HepG2 (cell line): ENCODE measurements around the gene RAB40C. TPM values are rescaled to one million over a fixed set of nuclear protein-coding genes. Genes with fewer than 3 reads are reported as not detected.

Experiments used
- AHR ChIP-seq: IDR thresholded peaks from 2 replicates; pipeline ENCODE4 v1.6.1; 2018; ENCODE audit warnings: missing genetic modification reagents, missing compliant biosample characterization
- ATF1 ChIP-seq: IDR thresholded peaks from 2 replicates; pipeline ENCODE4 v1.6.1; 2016; ENCODE audit warnings: mild to moderate bottlenecking, control low read depth
- BORCS8-MEF2B ChIP-seq: sonication (generic); formaldehyde crosslinking; IDR thresholded peaks from 2 replicates; pipeline ENCODE4 v1.8.0; 2022; ENCODE audit warnings: mild to moderate bottlenecking, missing genetic modification reagents
- DBP ChIP-seq: sonication (generic); formaldehyde crosslinking; IDR thresholded peaks from 2 replicates; pipeline ENCODE4 v1.4.0; 2020; ENCODE audit warnings: missing genetic modification reagents; ENCODE audit errors: not compliant biosample characterization
- FIP1L1 ChIP-seq: fragments of 200-400 bp; formaldehyde crosslinking; IDR thresholded peaks from 2 replicates; pipeline ENCODE4 v1.6.1; 2018; ENCODE audit warnings: low read depth, mild to moderate bottlenecking, low read length, moderate library complexity, borderline replicate concordance; ENCODE audit not compliant: insufficient read depth
- KLF16 ChIP-seq, 2 experiments: sonication (generic) in 1 of 2; formaldehyde crosslinking in 1 of 2; IDR thresholded peaks; 2 replicates each; pipeline versions ENCODE4 v1.6.1 to v1.8.0; 2016 to 2023; ENCODE audit warnings: missing genetic modification reagents in 2 of 2, missing compliant biosample characterization in 1 of 2
- KMT2B ChIP-seq: IDR thresholded peaks from 2 replicates; pipeline ENCODE4 v1.6.1; 2016; ENCODE audit warnings: missing genetic modification reagents, missing compliant biosample characterization
- MED8 ChIP-seq: sonication (generic); formaldehyde crosslinking; IDR thresholded peaks from 2 replicates; pipeline ENCODE4 v1.8.1; 2023; ENCODE audit warnings: mild to moderate bottlenecking, missing genetic modification reagents; ENCODE audit not compliant: insufficient replicate concordance
- MTA1 ChIP-seq: sonication (generic); formaldehyde crosslinking; IDR thresholded peaks from 2 replicates; pipeline ENCODE4 v1.4.0; 2020; ENCODE audit warnings: missing genetic modification reagents, mild to moderate bottlenecking, borderline replicate concordance
- NFYC ChIP-seq: IDR thresholded peaks from 2 replicates; pipeline ENCODE4 v1.6.1; 2016; ENCODE audit warnings: missing genetic modification reagents, missing compliant biosample characterization
- POGZ ChIP-seq: sonication (generic); formaldehyde crosslinking; IDR thresholded peaks from 2 replicates; pipeline ENCODE4 v1.4.0; 2020; ENCODE audit warnings: mild to moderate bottlenecking, missing genetic modification reagents
- PPARG ChIP-seq: conservative IDR thresholded peaks from 2 replicates; pipeline ENCODE4 v1.6.1; 2016; ENCODE audit warnings: missing biosample characterization, missing genetic modification reagents
- PRMT3 ChIP-seq: sonication (generic); formaldehyde crosslinking; IDR thresholded peaks from 2 replicates; pipeline ENCODE4 v1.8.1; 2022; ENCODE audit warnings: low read depth, mild to moderate bottlenecking, moderate library complexity, missing genetic modification reagents, borderline replicate concordance
- RARA ChIP-seq: IDR thresholded peaks from 2 replicates; pipeline ENCODE4 v1.6.1; 2016; ENCODE audit warnings: missing genetic modification reagents, missing compliant biosample characterization
- RBM22 ChIP-seq: fragments of 200-400 bp; formaldehyde crosslinking; optimal IDR thresholded peaks from 2 replicates; pipeline ENCODE3; 2017; ENCODE audit warnings: mild to moderate bottlenecking, low read length, moderate library complexity
- RELA ChIP-seq: sonication (generic); formaldehyde crosslinking; IDR thresholded peaks from 2 replicates; pipeline ENCODE4 v1.4.0; 2020; ENCODE audit warnings: missing genetic modification reagents
- SIN3B ChIP-seq: fragments of 150-350 bp; IDR thresholded peaks from 2 replicates; pipeline ENCODE4 v1.6.1; 2014; ENCODE audit warnings: low read length
- SKIL ChIP-seq: sonication (generic); formaldehyde crosslinking; IDR thresholded peaks from 2 replicates; pipeline ENCODE4 v1.8.0; 2022; ENCODE audit warnings: missing genetic modification reagents, mild to moderate bottlenecking, moderate library complexity, borderline replicate concordance
- ZFP62 ChIP-seq: sonication (generic); formaldehyde crosslinking; IDR thresholded peaks from 2 replicates; pipeline ENCODE4 v1.4.0; 2020; ENCODE audit warnings: missing genetic modification reagents
- ZFY ChIP-seq: sonication (generic); formaldehyde crosslinking; IDR thresholded peaks from 2 replicates; pipeline ENCODE4 v1.4.0; 2020; ENCODE audit warnings: missing genetic modification reagents
- ZNF138 ChIP-seq: sonication (generic); formaldehyde crosslinking; IDR thresholded peaks from 2 replicates; pipeline ENCODE4 v1.5.0; 2020; ENCODE audit warnings: mild to moderate bottlenecking, low read depth, missing genetic modification reagents
- ZNF232 ChIP-seq: sonication (generic); formaldehyde crosslinking; IDR thresholded peaks from 2 replicates; pipeline ENCODE4 v1.4.0; 2020; ENCODE audit warnings: missing genetic modification reagents, borderline replicate concordance
- ZNF280D ChIP-seq: sonication (generic); formaldehyde crosslinking; IDR thresholded peaks from 2 replicates; pipeline ENCODE4 v1.5.1; 2020; ENCODE audit warnings: mild to moderate bottlenecking, missing genetic modification reagents
- ZNF672 ChIP-seq: sonication (generic); formaldehyde crosslinking; IDR thresholded peaks from 2 replicates; pipeline ENCODE4 v1.8.1; 2022; ENCODE audit warnings: missing genetic modification reagents
- ZNF7 ChIP-seq: IDR thresholded peaks from 2 replicates; pipeline ENCODE4 v1.6.1; 2016; ENCODE audit warnings: missing biosample characterization, missing genetic modification reagents
- polyA plus RNA-seq, 8 experiments: library from polyadenylated mRNA; depleted of rRNA in 3 of 8; stranded (reverse) in 7 of 8; unstranded in 1 of 8; fragments of >200 nt; fragmentation: Illumina TruSeq in 4 of 8; extraction: Trizol in 4 of 8; gene quantifications; 2 replicates each; pipeline versions ENCODE4 v1.2.1 to v1.2.3, GENCODE V29; 2011 to 2016; ENCODE audit warnings: low read depth in 4 of 8, missing spikeins in 1 of 8, mixed read lengths in 1 of 8; ENCODE audit not compliant: insufficient read depth in 1 of 8
- total RNA-seq, 5 experiments: library from RNA; depleted of rRNA; stranded (reverse); fragments of >200 nt; fragmentation: Illumina TruSeq; extraction: Trizol; gene quantifications; 2 replicates each; pipeline ENCODE4 v1.2.3, GENCODE V29; 2016; ENCODE audit warnings: low read depth in 1 of 5

The RAB40C gene
- total and polyA plus RNA-seq, 2 of the 13 experiments (the other 11 are each of a cell fraction or from before 2014, with no cell fraction given): 7.7 to 11.5 TPM

GRCh38 chr16:543301-544164 lies 46.3 kb upstream of the RAB40C start (continued):
- TF ChIP-seq SKIL (CRISPR knock-in tag) (peak; percentile 62), POGZ (CRISPR knock-in tag) (no peak), RELA (CRISPR knock-in tag) (no peak), DBP (CRISPR knock-in tag) (no peak), ZNF138 (no peak), ZNF280D (CRISPR knock-in tag) (peak; percentile 50; the same call in 1 of the 2 replicates), BORCS8-MEF2B (CRISPR knock-in tag) (no peak; the same call in 1 of the 2 replicates), ZNF7 (CRISPR knock-in tag) (no peak), ZFP62 (CRISPR knock-in tag) (no peak), PRMT3 (CRISPR knock-in tag) (no peak), MTA1 (CRISPR knock-in tag) (peak; percentile 69), ZNF672 (CRISPR knock-in tag) (0 out of 2 replicates have a peak, but pooled peaks have one; percentile 38), AHR (CRISPR knock-in tag) (no peak), ATF1 (CRISPR knock-in tag) (no peak), RARA (CRISPR knock-in tag) (peak; percentile 77), KMT2B (CRISPR knock-in tag) (no peak), RBM22 (peak; percentile 24), NFYC (no peak), FIP1L1 (no peak), KLF16 (CRISPR knock-in tag; IDR thresholded peaks at IDR 0.05) (peak in 1 of 2 experiments; percentile 71; a peak in 1 of 4 replicates), MED8 (CRISPR knock-in tag) (no peak), ZNF232 (no peak), ZFY (CRISPR knock-in tag) (peak; percentile 70), PPARG (CRISPR knock-in tag) (no peak), SIN3B (no peak)
